ENCODE measurements around the gene ECE2.

The ECE2 gene

GRCh38 chr3:184277366-184277765, 1.5 kb downstream of the ECE2 start:
- DNase-seq: no peak

GRCh38 chr3:184282941-184283340, 7.1 kb downstream of the ECE2 start:
- no peak for DNase-seq

GRCh38 chr3:184283681-184284080, 7.9 kb downstream of the ECE2 start:
- no peak for DNase-seq

GRCh38 chr3:184284696-184285095, 8.9 kb downstream of the ECE2 start:
- peak; percentile 80 for DNase-seq

DNA sequence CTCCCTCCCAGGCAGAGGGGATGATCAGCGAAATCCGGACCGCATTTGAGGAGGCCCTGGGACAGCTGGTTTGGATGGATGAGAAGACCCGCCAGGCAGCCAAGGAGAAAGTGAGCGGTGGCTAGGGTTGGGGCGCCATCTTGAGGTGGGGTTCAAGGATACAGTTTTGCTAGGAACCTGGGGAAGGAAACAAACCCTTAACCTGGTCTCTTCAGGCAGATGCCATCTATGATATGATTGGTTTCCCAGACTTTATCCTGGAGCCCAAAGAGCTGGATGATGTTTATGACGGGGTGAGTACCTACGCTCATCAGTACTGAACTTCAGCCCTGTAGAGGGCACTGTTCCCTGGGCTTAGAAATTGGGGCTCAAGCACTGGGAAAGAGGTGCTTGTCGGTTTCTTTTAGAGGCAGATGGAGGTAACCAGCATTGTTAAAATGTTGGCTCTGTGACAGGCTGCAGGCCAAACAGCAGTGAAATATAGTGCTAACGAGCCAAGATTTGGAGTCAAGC, 13.7 kb downstream of the ECE2 start:
- DNase-seq: peak; percentile 22

DNA sequence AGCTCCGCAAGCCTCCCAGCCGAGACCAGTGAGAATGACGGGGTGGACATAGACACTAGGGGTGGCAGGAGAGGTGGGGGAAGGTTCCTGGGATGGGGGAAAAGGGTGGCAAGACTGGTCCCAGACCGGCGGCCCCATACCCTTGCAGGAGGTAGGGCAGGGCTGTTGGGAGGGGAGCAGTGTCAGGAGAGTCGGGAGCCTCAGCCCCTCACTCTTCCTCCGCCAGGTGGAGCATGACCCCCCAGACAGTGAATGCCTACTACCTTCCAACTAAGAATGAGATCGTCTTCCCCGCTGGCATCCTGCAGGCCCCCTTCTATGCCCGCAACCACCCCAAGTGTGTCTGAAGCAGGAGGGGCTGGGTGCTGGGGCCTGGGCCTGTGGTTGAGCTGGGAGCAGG, 14.5 kb downstream of the ECE2 start:
- DNase-seq: no peak

GRCh38 chr3:184291044-184291737, 15.4 kb downstream of the ECE2 start:
- DNase-seq: no peak

DNA sequence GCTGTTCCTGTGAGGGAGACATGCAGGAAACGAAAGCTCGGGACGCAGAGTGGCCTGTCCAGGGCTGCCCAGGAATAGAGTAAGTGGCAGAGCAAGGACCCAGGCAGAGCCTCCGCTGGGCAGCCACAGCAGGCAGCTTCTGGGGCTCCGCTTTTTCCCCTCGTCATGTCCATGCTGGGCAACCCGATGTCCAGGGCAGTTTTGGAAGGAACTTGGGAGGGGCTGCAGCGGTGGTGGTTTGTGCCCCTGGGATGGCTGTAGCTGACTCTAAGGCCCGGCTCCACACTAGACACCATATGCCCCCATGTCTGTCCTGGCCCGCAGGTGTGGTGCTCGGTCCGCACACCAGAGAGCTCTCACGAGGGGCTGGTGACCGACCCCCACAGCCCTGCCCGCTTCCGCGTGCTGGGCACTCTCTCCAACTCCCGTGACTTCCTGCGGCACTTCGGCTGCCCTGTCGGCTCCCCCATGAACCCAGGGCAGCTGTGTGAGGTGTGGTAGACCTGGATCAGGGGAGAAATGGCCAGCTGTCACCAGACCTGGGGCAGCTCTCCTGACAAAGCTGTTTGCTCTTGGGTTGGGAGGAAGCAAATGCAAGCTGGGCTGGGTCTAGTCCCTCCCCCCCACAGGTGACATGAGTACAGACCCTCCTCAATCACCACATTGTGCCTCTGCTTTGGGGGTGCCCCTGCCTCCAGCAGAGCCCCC, 16.1 kb downstream of the ECE2 start:
- no peak for DNase-seq

DNA sequence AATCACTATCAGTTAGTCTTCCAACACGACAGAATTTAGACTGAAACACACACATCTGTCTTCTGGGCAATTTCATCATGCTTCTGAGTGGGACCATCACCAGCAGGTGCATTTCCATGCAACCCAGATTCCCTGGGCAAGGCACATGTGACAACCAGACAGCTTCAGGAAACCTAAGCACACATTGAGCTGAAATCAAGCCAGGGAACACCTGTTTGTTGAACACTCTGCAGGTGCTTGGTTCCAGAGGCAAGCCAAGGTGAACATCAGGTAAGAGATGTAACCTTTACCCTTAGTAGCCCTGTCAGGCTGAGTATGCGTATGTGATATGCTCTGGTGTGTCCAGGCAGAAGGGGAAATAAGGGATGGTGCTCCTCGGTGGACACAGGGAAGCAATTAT, 19.9 kb downstream of the ECE2 start:
- peak; percentile 80 for DNase-seq

- no peak for DNase-seq
Measured at GRCh38 chr3:184296616-184297015, 20.8 kb downstream of the ECE2 start.

DNA sequence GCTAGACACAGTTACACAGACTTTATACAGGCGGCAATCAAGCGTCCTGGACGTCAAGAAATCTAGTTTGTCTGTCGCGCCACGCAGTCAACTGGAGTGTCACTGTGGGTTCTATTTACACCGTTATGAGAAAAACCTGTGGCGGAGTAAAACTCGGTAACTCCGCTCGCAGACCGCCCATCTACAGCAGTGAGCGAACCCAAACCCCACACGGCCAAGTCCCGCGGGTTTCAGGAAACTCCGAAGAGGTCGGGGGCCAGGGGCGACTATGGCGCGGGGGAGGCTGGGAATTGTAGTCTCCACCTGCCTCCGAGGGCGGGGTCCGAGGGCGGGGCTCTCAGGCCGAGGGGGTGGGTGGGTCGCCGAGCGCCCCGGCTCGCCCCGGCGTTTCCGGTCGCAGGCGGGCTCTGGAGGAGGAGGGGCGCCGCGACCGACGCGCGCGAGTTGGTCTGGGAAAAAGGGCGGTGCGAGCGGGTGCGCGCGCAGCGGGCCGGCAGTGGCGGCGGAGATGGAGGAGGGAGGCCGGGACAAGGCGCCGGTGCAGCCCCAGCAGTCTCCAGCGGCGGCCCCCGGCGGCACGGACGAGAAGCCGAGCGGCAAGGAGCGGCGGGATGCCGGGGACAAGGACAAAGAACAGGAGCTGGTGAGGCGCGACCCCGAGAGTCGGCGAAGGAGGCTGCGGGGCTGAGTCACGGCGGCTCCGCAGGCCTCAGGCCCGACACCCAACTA, 23.1 kb downstream of the ECE2 start, which contains the start of gene PSMD2:
Gene PSMD2 (plus strand): TSS at position 483 of the 729 bp plus-strand sequence. CDS start 26 bp downstream, at position 509.
- peak; percentile 97 for DNase-seq

- no peak for DNase-seq
Measured at GRCh38 chr3:184299488-184300377, 23.9 kb downstream of the ECE2 start.

DNA sequence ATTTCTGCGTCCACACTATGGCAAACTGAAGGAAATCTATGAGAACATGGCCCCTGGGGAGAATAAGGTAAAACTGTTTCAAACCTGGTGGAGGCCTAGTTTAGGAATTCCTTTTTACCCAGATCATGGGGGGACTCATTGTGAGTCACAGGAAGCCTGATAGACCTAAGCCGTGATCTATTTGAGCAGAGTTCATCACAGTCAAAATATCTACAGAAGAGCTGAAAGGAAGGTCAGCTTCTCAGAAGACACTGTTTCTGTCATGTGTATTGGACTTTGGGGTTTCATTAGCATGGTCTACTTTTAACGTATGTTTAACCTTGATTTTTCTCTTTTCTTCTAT, 24.5 kb downstream of the ECE2 start:
- DNase-seq: no peak

DNA sequence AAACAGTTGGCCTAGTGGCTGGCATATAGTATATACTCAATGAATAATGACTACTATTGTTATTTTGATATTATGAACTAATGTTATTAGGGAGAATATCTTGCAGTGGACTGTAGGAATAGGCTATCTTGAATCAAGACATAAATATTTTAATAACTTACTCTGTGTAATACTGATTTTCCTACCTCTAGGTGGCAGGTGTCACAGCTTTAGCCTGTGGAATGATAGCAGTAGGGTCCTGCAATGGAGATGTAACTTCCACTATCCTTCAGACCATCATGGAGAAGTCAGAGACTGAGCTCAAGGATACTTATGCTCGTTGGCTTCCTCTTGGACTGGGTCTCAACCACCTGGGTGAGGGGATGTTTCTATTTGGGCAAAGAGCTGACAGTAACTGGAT, 29.8 kb downstream of the ECE2 start:
- no peak for DNase-seq

DNA sequence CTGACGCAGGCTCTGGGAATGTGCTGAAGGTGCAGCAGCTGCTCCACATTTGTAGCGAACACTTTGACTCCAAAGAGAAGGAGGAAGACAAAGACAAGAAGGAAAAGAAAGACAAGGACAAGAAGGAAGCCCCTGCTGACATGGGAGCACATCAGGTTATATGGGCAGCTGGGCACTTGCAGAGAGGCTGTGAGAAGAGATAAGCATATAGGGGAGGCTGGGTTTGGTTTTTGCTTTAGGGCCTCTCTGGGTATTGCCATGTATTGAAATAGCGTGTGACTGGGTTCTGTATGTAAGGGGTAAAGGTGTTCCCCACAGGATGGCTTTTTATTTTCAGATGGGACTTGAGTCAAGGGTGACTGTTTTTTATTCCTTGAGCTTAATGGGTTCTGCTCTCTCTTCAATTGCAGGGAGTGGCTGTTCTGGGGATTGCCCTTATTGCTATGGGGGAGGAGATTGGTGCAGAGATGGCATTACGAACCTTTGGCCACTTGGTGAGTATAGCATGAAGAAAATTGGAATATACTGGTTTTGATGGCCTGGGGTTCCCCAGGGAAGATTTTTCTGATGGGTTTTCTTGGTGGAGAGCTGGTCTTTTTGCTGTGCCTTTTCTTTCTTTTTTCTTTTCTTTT, 30.6 kb downstream of the ECE2 start:
- DNase-seq: no peak

- no peak for DNase-seq
Measured at GRCh38 chr3:184307915-184308314, 32.1 kb downstream of the ECE2 start.

DNA sequence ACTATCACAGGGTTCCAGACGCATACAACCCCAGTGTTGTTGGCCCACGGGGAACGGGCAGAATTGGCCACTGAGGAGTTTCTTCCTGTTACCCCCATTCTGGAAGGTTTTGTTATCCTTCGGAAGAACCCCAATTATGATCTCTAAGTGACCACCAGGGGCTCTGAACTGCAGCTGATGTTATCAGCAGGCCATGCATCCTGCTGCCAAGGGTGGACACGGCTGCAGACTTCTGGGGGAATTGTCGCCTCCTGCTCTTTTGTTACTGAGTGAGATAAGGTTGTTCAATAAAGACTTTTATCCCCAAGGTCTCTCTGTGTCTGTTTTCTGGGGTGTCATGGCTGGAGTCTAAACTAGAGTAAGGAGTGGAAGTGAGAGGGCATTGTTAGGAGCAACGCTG, 32.9 kb downstream of the ECE2 start:
- no peak for DNase-seq

DNA sequence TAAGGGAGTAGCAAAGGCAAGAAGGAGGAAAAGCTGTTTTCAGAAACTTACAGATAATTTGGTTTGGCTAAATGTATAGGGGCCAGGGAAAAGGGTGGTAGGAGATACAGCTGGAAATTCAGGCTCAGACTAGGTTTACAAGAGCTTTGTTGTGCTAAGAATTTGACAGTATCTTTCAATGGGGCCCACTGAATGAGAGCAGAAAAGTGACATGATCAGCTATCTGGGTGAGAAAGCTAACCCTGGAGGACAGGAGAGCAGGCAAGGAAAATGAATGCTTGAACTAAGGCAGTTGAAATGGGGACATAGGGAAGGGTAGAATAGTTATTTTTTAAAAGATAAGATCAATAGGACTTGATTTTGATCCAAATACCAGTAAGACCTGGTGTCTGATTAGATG, 35.8 kb downstream of the ECE2 start:
- no peak for DNase-seq

- peak; percentile 92 for DNase-seq
Measured at GRCh38 chr3:184314363-184314699, 38.5 kb downstream of the ECE2 start, which contains the start of gene EIF4G1. Gene EIF4G1, plus strand, starts transcription at chr3:184314606. Its CDS starts 1,191 bp downstream, at chr3:184315797.

DNA sequence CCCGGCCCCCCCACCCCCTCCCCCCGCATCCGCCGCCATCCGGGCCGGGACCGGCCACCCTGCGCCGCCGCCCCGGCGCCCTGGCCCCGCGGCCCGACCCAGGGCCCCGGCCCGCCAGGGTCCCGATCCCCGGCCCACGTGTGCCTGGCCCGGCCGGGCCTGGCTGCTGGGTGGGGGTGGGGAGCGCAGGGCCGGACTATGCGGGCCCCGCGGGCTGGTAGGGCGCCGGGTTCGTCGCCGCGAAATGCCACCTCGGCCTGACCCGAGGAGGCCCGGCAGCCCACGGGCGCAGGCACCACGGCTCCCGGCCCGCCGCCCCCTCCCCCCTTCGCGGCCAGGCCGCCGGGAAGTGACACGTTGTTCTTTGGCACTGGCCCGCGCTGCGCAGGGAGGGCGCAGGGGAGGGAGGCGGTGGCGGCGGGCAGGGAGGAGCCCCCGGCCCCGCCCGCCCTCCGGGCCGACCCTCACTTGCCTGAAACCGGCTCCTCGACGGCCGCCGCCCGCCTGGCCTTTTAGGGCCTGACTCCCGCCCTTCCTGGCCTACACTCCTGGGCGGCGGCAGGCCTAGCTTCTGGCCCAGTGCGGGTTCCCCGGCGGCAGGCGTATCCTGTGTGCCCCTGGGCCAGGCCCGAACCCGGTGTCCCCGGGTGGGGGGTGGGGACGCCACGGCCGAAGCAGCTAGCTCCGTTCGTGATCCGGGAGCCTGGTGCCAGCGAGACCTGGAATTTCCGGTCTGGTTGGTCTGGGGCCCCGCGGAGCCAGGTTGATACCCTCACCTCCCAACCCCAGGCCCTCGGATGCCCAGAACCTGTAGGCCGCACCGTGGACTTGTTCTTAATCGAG, 39.1 kb downstream of the ECE2 start:
- DNase-seq: peak; percentile 65

GRCh38 chr3:184315543-184315867, 39.7 kb downstream of the ECE2 start:
- no peak for DNase-seq

Measured in NCI-H2029 (cell line).